HG02938 (cell line): ENCODE results near the gene HPCAL1.
"Not testable (repeated sequence)": the region's sequence is repeated elsewhere in the genome, so short reads cannot be mapped to it uniquely, and the experiment has no call there.

Experiments used
- ATAC-seq: cut with Tn5 transposase; IDR thresholded peaks from one replicate; pipeline ENCODE4 v1.9.1; 2021; ENCODE audit warnings: mild to moderate bottlenecking, moderate library complexity; ENCODE audit not compliant: unreplicated experiment

The HPCAL1 gene

DNA sequence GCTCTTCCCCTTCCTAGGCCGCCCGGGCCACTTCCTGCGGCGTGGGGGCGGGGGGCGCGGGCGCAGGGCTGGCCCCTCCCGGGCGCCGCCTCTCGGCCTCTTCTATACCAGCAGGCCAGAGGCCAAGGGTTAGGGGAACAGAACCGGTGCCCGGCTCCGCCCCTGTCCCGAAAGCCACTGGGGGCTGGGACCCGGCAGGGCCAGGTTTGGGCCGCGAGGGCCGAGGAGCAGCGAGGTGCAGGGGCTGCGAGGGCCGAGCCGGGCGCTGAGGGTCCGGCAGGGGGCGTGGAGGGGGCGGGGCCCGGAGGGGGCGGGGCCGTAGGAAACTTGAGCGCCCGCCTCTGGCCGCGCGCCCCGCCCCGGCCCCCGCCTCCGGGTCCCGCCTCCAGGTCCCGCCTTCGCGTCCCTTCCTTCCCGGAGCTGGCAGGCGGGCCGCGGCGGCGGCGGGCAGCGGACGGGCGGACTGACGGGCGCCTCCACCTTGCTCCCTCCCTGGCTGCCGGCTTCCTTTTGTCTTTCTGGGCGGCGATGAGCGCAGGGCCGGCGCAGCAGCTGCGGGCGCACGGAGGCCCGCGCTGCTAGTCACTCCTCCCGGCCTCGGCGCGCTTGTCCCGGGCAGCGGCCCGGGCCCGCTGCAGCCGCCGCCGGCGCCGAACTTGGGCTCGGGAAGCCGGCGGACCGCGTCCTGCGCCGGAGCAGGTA lies at the start of gene HPCAL1:
HPCAL1 (plus strand) TSS at position 426 of the 702 bp plus-strand sequence. CDS start 116,854 bp downstream, outside the sequence.
- ATAC-seq, result peak; percentile 66

GRCh38 chr2:10253596-10254372 lies 48.9 kb upstream of the HPCAL1 start:
- no peak for ATAC-seq

- no peak for ATAC-seq
Observed at GRCh38 chr2:10254373-10255188, 48.1 kb upstream of the HPCAL1 start.

DNA sequence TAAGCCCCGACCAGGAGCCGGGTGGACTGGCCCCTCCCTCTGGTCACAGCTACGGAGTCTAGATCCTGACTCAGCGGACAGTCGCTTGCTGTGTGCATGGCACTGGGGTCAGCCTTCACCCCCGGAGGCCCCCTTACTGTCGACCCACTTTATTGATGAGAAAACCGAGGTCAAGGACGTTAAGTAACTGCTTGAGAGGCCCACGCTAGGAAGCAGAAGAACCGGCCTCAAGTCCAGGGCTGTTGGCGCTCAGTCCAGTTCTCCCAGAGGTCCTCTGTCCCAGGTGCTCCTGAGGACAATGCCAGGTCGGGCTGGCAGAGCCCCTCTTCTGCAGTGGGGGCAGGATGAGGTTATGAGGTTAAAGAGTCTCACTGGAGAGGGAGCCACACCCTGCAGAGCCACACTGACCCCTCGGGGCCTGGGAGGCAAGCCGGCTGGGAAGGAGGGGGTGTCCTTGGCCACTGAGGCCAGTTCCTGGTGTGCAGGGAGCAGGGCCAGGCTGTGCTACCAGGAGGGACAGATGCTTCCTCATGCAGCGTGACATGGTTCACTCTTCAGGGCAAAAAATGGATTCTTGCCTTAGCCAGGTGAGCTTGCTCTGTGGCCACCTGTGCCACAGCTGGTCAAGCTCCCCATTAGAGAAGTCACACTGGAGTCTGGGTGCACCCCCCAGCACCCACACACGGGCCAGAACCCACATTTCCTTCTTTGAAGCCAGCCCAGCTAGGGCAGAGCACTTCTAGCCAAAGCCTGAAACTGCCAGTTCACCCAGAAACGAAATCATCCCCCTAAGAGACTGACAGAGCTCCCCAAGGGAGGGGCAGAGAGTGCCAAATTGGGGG lies 47.3 kb upstream of the HPCAL1 start:
- ATAC-seq, result no peak

- ATAC-seq, result no peak
Observed at GRCh38 chr2:10256031-10256514, 46.6 kb upstream of the HPCAL1 start.

DNA sequence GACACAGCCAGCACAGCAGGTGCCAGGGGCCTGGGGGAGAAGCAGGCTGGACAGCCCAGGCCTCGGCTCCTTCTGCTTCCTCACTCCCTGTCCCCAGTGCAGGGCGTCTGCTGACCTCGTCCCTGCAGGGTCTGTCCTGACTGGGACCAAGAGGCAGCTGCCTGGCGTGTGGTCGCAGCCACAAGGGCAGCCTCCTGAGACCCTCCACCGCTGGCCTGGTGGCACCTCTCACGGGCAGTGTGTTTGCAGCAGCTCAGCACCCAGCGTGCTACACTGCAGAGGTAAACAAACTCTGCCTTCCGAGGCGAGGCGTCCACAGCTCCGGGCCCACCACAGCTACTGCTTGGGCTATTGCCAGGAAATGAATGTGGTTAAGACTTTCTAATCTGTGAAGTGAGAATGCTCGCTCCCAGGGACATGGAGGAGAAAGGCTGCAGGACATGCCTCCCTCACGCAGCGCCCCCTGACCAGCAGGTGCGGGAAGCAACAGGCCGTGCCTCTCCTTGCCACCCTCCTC lies 46.1 kb upstream of the HPCAL1 start:
- no peak for ATAC-seq

GRCh38 chr2:10257036-10257435 lies 45.7 kb upstream of the HPCAL1 start:
- no peak for ATAC-seq

DNA sequence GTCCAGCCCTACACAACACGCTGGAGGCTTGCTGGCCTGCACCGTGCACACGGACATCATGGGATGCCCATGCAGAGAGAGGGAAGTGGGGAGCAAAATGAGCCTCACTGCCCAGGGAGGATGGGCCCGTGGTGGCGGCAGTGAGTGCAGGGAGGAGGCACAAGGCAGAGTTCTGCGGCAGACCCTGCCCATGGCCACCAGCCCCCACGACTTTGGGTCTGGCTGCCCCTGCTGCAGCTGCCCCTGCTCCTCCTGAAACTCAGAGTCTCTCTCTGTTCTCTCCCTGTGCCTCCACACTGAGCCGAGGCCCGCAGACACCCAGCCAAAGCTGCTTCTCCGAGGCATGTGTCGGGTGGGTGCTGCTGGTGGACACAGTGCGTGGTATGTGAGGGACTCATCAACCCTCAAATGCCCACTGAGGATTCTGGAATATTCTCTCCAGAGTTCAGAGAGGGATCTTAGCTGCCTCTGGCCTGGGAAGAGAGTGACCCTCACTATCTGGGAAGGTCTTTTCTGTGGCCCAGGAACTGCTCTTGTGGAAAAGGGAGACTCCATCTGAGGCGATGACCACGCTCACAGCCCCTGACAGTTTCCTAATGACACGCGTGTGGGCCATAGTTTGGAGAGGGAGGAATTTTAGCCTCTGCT lies 45.1 kb upstream of the HPCAL1 start:
- no peak for ATAC-seq

- ATAC-seq, result no peak
Observed at GRCh38 chr2:10258326-10258725, 44.4 kb upstream of the HPCAL1 start.

DNA sequence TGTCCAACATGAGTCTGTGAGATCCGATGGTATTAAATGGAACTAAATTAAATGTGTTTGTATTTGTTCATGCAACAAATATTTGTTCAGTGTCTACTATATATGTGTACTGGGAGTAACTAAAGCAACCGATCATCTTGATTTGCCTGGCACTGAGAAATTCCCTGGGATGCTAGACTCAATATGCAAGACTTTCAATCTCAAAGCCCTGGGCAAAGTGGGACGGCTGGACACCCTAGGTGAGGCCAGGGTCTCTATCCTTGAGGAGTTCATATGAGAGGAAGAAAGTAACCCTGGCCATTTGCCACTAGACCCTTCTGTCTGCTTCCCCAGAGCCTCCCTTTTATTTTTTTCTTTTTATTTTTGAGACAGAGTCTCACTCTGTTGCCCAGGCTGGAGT lies 44.0 kb upstream of the HPCAL1 start:
- ATAC-seq, result no peak

DNA sequence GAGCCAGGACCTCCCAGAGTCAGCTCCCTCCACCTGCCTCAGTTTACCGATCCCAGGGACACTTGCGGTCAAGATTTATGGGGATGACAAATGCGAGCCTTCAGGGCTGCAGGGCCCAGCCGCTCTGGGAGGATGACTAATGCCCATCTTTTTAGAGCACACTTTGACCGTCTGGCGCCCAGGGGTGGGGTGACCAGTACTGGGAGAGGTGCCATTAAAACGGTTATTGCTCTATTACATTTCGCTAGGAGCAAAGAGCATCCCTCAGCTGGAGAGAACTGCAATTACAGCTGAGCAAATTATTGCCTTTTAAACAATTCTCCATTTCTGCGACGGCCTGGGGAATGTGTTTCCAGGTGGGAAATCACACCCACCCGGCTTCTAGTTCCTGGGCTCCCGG lies 42.6 kb upstream of the HPCAL1 start:
- no peak for ATAC-seq

GRCh38 chr2:10263526-10263925 lies 39.2 kb upstream of the HPCAL1 start:
- ATAC-seq, result not testable (repeated sequence)

- no peak for ATAC-seq
Observed at GRCh38 chr2:10264506-10265328, 38.0 kb upstream of the HPCAL1 start.

- no peak for ATAC-seq
Observed at GRCh38 chr2:10265329-10266132, 37.2 kb upstream of the HPCAL1 start.

GRCh38 chr2:10266133-10266620 lies 36.5 kb upstream of the HPCAL1 start:
- no peak for ATAC-seq

DNA sequence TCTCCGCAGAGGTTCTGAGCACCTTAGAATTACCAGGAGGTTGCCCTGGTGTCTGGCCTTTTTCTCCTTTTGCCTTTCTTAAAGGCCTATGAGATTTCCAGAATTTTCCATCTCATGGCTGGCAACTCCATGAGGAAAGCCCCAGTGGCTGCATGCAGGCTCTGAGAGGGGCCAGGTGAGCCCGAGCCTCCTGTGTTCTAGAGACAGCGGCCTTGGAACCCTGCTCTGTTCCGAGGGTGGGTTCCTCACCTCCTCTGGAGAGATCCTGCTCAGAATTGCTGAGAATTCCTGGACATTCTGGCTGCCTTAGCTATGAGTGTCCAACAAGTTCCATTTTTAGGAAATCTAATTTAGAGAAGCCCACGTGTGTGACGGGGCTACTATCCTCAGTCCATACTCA lies 35.7 kb upstream of the HPCAL1 start:
- no peak for ATAC-seq

- ATAC-seq, result no peak
Observed at GRCh38 chr2:10267551-10268465, 34.9 kb upstream of the HPCAL1 start.
